GM21423 (cell line): ENCODE data around the gene RHPN2.
"Not testable (repeated sequence)": the region's sequence is repeated elsewhere in the genome, so short reads cannot be mapped to it uniquely, and the experiment has no call there.

Experiments used
- ATAC-seq: cut with Tn5 transposase; IDR thresholded peaks from one replicate; pipeline ENCODE4 v1.9.1; 2021; ENCODE audit warnings: mild to moderate bottlenecking, moderate library complexity; ENCODE audit not compliant: unreplicated experiment

The RHPN2 gene

DNA sequence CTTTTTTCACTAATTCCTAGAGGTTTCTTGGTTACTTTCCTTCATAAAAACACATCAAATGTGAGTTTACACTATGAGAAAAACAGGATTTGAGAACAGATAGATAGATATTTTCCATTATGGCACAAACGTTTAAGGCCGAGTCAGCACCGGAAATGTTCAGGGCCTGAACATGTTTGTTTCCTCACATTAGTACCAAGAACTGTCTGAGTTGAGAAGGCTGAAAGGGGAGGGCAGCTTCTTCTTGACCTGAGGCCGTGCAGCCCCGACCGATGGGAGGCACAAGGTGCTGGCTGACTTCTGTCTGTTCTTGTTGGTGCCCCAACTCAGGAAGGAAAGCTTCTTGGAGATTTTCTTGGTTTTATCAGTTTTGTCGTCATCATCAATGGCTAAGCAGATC, 84.9 kb downstream of the RHPN2 start:
- not testable (repeated sequence) for ATAC-seq

DNA sequence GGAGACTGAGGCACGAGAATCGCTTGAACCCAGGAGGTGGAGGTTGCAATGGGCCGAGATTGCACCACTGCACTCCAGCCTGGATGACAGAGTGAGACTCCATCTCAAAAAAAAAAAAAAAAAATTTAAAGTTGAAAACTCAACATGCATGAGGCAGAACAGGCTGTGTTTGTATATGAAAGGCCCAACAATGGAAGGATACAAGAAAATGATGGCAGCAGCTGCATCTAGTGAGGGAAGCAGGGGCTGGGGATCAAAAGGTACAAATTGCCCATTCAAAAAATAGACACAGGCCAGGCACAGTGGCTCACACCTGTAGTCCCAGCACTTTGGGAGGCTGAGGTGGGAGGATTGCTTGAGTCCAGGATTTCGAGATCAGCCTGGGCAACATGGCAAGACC, 86.9 kb downstream of the RHPN2 start:
- not testable (repeated sequence) for ATAC-seq

DNA sequence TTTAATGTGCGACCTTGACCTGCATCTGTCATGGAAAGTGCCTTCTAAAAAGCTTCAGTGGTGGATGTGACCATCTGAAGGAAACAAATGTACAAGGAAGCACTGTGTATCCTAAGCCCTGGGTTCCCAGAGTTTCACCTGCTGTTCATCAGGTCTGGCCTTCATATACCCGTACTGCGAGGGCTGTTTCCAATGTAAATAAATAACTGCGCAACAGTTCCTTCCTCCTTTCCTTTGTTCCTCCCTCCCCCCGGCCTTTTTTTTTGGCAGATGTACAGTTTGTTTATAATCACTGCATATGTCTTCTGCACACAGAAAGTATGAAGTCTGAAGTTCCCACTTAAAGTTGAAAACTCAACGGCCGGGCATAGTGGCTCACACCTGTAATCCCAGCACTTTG, 87.4 kb downstream of the RHPN2 start:
- ATAC-seq = no peak

GRCh38 chr19:32976223-32976805, 88.4 kb downstream of the RHPN2 start:
- ATAC-seq = no peak

GRCh38 chr19:32971715-32972540, 92.8 kb downstream of the RHPN2 start, which contains the start of the genes CEP89 and FAAP24:
TSS of gene CEP89 (minus strand) at chr19:32971958. CDS start at chr19:32971874, 84 bp downstream.
TSS of gene FAAP24 (plus strand) at chr19:32972242. CDS start at chr19:32973197, 955 bp downstream.
- ATAC-seq = peak; percentile 98

DNA sequence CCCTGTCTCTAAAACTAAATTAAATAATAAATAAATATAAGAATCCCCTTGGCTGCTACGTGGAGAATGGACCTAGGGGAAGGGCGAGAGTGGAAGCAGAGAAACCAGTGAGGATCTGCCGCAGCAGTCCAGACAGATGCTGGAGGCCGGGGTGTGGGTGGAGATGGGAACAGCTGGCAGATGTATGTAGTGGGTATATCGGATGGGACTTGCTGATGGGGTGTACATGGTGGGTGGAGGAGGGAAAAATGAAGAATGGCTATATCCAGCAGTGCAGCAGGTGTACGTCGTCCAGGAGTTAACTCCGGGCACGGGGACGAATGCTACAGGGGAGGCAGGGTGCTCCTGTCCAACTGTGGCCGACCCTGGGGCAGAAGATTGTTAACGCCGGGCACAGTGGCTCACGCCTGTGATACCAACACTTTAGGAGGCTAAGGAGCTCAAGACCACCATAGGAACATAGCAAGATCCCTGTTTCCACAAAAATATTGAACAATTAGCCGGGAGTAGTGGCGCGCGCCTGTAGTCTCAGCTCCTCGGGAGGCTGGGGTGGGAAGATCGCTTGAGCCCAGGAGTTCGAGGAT, 93.6 kb downstream of the RHPN2 start:
- no peak for ATAC-seq

GRCh38 chr19:32969549-32969948, 95.1 kb downstream of the RHPN2 start:
- no peak for ATAC-seq

GRCh38 chr19:32966750-32967149, 97.9 kb downstream of the RHPN2 start:
- ATAC-seq = no peak

DNA sequence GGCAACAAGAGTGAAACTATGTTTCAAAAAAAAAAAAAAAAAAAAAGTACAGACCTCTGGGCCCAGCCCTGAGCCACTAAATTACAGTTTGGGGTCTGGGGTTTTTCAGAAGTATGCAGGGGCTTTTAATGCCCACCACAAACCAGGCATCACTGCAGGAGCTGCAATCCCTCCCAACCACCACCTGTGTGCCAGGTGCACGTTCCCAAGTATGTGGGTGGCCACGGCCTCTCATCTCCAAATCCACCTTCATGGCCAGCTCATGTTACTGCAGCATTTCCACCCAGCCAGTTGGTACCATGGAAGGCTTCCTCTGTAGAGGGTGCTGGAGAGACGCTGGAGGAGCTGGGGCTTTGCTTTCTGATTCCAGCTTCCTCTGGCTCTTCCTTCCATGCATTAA, 119.4 kb downstream of the RHPN2 start:
- no peak for ATAC-seq

DNA sequence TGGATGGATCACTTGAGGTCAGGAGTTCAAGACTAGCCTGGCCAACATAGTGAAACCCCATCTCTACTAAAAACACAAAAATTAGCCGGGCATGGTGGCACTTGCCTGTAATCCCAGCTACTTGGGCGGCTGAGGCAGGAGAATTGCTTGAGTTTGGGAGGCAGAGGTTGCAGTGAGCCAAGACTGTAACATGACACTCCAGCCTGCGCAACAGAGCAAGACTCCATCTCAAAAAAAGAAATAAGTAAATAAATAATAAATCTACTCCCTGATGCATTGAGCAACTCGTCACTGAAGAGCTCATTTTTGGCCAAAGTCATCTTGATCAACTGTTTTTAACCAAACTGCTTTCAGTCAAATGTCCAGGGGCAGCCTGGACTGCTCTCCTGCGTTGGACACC, 123.4 kb downstream of the RHPN2 start:
- ATAC-seq = not testable (repeated sequence)

- no peak for ATAC-seq
Observed at GRCh38 chr19:32936065-32936464, 128.6 kb downstream of the RHPN2 start.

GRCh38 chr19:32935629-32936028, 129.1 kb downstream of the RHPN2 start:
- no peak for ATAC-seq

DNA sequence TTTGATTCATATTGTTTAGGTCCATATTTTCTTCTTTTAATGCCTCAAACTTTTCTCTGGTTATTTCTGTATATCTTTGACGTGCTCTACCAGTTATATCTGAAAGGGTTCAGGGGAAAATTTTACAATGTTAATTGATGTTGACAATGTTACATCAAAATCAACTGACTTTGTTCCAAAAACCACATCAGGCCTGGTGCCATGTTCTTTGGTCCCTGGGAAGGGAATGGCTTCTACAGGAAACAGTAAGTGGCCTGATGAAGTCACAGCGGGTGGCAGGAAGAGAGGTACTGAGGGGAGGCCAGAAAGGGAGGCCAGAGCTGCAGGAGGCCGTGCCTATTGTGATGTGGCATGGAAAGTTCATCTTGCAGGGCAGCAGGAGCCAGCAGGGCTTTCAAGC, 131.1 kb downstream of the RHPN2 start:
- no peak for ATAC-seq

- no peak for ATAC-seq
Observed at GRCh38 chr19:32930567-32930966, 134.1 kb downstream of the RHPN2 start.

GRCh38 chr19:32928806-32929205, 135.9 kb downstream of the RHPN2 start:
- ATAC-seq = no peak
